Hepatocyte (in vitro differentiated cells): Measurements from ENCODE around the gene ANKRD26.

Source experiments
- EZH2 ChIP-seq: fragments of 200-600 bp; sonication (generic); IDR thresholded peaks from 2 replicates; pipeline ENCODE4 v1.6.1; 2016; ENCODE audit warnings: antibody characterized with exemption, mild to moderate bottlenecking, borderline replicate concordance
- EZH2phosphoT487 ChIP-seq: fragments of 200-600 bp; sonication (generic); IDR thresholded peaks from one replicate; pipeline ENCODE4 v1.6.1; 2018; ENCODE audit warnings: antibody characterized with exemption, mild to moderate bottlenecking, low read depth, moderate library complexity; ENCODE audit not compliant: unreplicated experiment, severe bottlenecking
- TF ChIP-seq, protein P1 (sequence below): fragments of 200-600 bp; sonication (generic); IDR thresholded peaks from 2 replicates; pipeline ENCODE4 v1.5.1; 2016; ENCODE audit warnings: antibody characterized with exemption, mild to moderate bottlenecking; ENCODE audit not compliant: poor library complexity

DNA sequence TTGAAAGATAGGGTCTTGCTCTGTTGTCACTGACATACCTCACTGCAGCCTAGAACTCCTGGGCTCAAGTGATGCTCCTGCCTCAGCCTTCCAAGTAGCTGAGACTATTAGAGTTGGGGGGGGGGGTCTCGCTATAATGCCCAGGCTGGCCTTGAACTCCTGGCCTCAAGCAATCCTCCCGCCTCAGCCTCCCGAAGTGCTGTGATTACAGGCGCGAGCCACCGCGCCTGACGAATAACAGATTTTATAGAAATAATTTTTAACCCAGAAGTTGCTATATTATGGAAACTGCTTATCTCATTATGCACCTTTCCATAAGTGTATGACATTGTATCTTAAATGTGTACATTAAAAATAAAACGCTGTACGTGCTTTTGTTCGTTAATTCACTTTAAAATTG is 846 bp downstream of the ANKRD26 start:
- TF ChIP-seq, protein P1, sequence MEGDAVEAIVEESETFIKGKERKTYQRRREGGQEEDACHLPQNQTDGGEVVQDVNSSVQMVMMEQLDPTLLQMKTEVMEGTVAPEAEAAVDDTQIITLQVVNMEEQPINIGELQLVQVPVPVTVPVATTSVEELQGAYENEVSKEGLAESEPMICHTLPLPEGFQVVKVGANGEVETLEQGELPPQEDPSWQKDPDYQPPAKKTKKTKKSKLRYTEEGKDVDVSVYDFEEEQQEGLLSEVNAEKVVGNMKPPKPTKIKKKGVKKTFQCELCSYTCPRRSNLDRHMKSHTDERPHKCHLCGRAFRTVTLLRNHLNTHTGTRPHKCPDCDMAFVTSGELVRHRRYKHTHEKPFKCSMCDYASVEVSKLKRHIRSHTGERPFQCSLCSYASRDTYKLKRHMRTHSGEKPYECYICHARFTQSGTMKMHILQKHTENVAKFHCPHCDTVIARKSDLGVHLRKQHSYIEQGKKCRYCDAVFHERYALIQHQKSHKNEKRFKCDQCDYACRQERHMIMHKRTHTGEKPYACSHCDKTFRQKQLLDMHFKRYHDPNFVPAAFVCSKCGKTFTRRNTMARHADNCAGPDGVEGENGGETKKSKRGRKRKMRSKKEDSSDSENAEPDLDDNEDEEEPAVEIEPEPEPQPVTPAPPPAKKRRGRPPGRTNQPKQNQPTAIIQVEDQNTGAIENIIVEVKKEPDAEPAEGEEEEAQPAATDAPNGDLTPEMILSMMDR, result no peak
- TF ChIP-seq EZH2 (no peak), EZH2phosphoT487 (no peak)
